BLaER1 treated with 17β-estradiol and CSF1 and Interleukin-3, amounts not matched to agents 10 nM and 100 nM (cell line): ENCODE measurements around the gene ZNF688.

Source experiments
- H3K27ac ChIP-seq, 11 experiments: shearing (Covaris generic); formaldehyde crosslinking; 2 replicates each; pipeline ENCODE4 v1.8.1; 2022
- H3K27me3 ChIP-seq, 11 experiments: shearing (Covaris generic); formaldehyde crosslinking; 2 replicates each; pipeline ENCODE4 v1.8.1; 2022
- H3K36me3 ChIP-seq, 11 experiments: shearing (Covaris generic); formaldehyde crosslinking; 2 replicates each; pipeline ENCODE4 v1.8.1; 2022
- H3K4me1 ChIP-seq, 10 experiments: shearing (Covaris generic); formaldehyde crosslinking; 2 replicates each; pipeline ENCODE4 v1.8.1; 2022
- H3K4me2 ChIP-seq, 11 experiments: shearing (Covaris generic); formaldehyde crosslinking; 2 replicates each; pipeline ENCODE4 v1.8.1; 2022
- H3K4me3 ChIP-seq, 10 experiments: shearing (Covaris generic); formaldehyde crosslinking; 2 replicates each; pipeline ENCODE4 v1.8.1; 2022
- H3K9ac ChIP-seq, 11 experiments: shearing (Covaris generic); formaldehyde crosslinking; 2 replicates each; pipeline ENCODE4 v1.8.1; 2022
- H3K9me3 ChIP-seq, 11 experiments: shearing (Covaris generic); formaldehyde crosslinking; replicated peaks in 1 of 11; 2 replicates each; pipeline ENCODE4 v1.8.1; 2022
- H4K20me1 ChIP-seq, 11 experiments: shearing (Covaris generic); formaldehyde crosslinking; 2 replicates each; pipeline ENCODE4 v1.8.1; 2022
- Cebpa-rat ChIP-seq, 11 experiments: shearing (Covaris generic); IDR thresholded peaks; 2 replicates each; pipeline ENCODE4 v1.8.1; 2022

ZNF688 gene

GRCh38 chr16:30535106-30535776, 36.3 kb downstream of the ZNF688 start:
- Histone ChIP-seq H3K36me3 (peaks cover 20 to 34% (median 27%) of the 10 kb centered on the region in 11 experiments), H3K9ac (peak overlapping the region; percentile 84 to 97 (median 92)), H3K4me2 (peak overlapping the region; percentile 83 to 97 (median 93)), H4K20me1 (no peaks in the 10 kb centered on the region), H3K4me3 (peak overlapping the region; percentile 65 to 89 (median 75)), H3K27me3 (no peaks in the 10 kb centered on the region), H3K9me3 (no peaks in the 10 kb centered on the region), H3K27ac (peak overlapping the region; percentile 88 to 97 (median 93)), H3K4me1 (peaks cover 31 to 54% (median 47%) of the 10 kb centered on the region in 10 experiments)
- TF ChIP-seq Cebpa-rat (IDR thresholded peaks at IDR 0.05): no peak

- Histone ChIP-seq H3K36me3 (peaks cover 20 to 34% (median 27%) of the 10 kb centered on the region in 11 experiments), H3K9ac (peak within 1 kb of the TSS; percentile 84 to 97 (median 92)), H3K27me3 (no peaks in the 10 kb centered on the region), H3K4me1 (peaks cover 31 to 61% (median 53%) of the 10 kb centered on the region in 10 experiments), H3K4me2 (peak within 1 kb of the TSS; percentile 83 to 97 (median 93)), H3K27ac (peak within 1 kb of the TSS; percentile 88 to 97 (median 93)), H3K4me3 (peak within 1 kb of the TSS; percentile 65 to 89 (median 75)), H3K9me3 (no peaks in the 10 kb centered on the region), H4K20me1 (no peaks in the 10 kb centered on the region)
- TF ChIP-seq Cebpa-rat (IDR thresholded peaks at IDR 0.05): no peak
Measured at GRCh38 chr16:30534368-30535105, 37.0 kb downstream of the ZNF688 start, which contains the start of gene ZNF747. TSS of gene ZNF747 (minus strand) at chr16:30534858. CDS start at chr16:30534679, 179 bp downstream.

GRCh38 chr16:30533748-30534367, 37.7 kb downstream of the ZNF688 start:
- H3K4me2 ChIP-seq: peak overlapping the region; percentile 83 to 97 (median 93)
- H3K36me3 ChIP-seq: peaks cover 20 to 30% (median 27%) of the 10 kb centered on the region in 11 experiments
- no peaks in the 10 kb centered on the region for H4K20me1 ChIP-seq
- peaks cover 37 to 68% (median 55%) of the 10 kb centered on the region in 10 experiments for H3K4me1 ChIP-seq
- H3K27me3 ChIP-seq: no peaks in the 10 kb centered on the region
- peak overlapping the region; percentile 84 to 97 (median 92) for H3K9ac ChIP-seq
- H3K9me3 ChIP-seq: no peaks in the 10 kb centered on the region
- no peak for TF ChIP-seq Cebpa-rat (IDR thresholded peaks at IDR 0.05)
- H3K4me3 ChIP-seq: peak overlapping the region; percentile 65 to 89 (median 75)
- peak overlapping the region; percentile 88 to 97 (median 93) for H3K27ac ChIP-seq

- Histone ChIP-seq H3K4me3 (peak overlapping the region in 6 of 10 experiments; percentile 65 to 89 (median 77); a peak in 7 of 20 replicates), H4K20me1 (no peaks in the 10 kb centered on the region), H3K36me3 (peaks cover 20 to 30% (median 27%) of the 10 kb centered on the region in 11 experiments), H3K27ac (peak overlapping the region in 1 of 11 experiments; percentile 23; a peak in 2 of 22 replicates), H3K27me3 (no peaks in the 10 kb centered on the region), H3K4me2 (peak overlapping the region; percentile 83 to 97 (median 93); a peak in 20 of 22 replicates), H3K9me3 (no peaks in the 10 kb centered on the region), H3K4me1 (peaks cover 45 to 75% (median 61%) of the 10 kb centered on the region in 10 experiments), H3K9ac (peak overlapping the region in 6 of 11 experiments; percentile 8 to 97 (median 92); a peak in 10 of 22 replicates)
- TF ChIP-seq Cebpa-rat (IDR thresholded peaks at IDR 0.05): no peak
Measured at GRCh38 chr16:30533146-30533522, 38.4 kb downstream of the ZNF688 start.

- H4K20me1 ChIP-seq: no peaks in the 10 kb centered on the region
- no peaks in the 10 kb centered on the region for H3K27me3 ChIP-seq
- H3K36me3 ChIP-seq: peaks cover 20 to 30% (median 27%) of the 10 kb centered on the region in 11 experiments
- peak overlapping the region in 5 of 11 experiments; percentile 3 to 97 (median 20); a peak in 5 of 22 replicates for H3K9ac ChIP-seq
- peak overlapping the region in 9 of 11 experiments; percentile 83 to 96 (median 93); a peak in 11 of 22 replicates for H3K4me2 ChIP-seq
- no peak overlapping the region for H3K4me3 ChIP-seq
- H3K4me1 ChIP-seq: peaks cover 51 to 81% (median 68%) of the 10 kb centered on the region in 10 experiments
- TF ChIP-seq Cebpa-rat (IDR thresholded peaks at IDR 0.05): no peak
- peak overlapping the region in 1 of 11 experiments; percentile 23; a peak in 1 of 22 replicates for H3K27ac ChIP-seq
- H3K9me3 ChIP-seq: no peaks in the 10 kb centered on the region
Measured at GRCh38 chr16:30532285-30533145, 39.0 kb downstream of the ZNF688 start.

GRCh38 chr16:30530163-30531037, 41.1 kb downstream of the ZNF688 start:
- no peak overlapping the region for H3K4me3 ChIP-seq

More at GRCh38 chr16:30530163-30531037, 41.1 kb downstream of the ZNF688 start:
- TF ChIP-seq Cebpa-rat (IDR thresholded peaks at IDR 0.05): no peak
- no peaks in the 10 kb centered on the region for H3K9me3 ChIP-seq
- H3K36me3 ChIP-seq: peaks cover 20 to 33% (median 27%) of the 10 kb centered on the region in 11 experiments
- peak overlapping the region in 4 of 11 experiments; percentile 5 to 96 (median 92); a peak in 6 of 22 replicates for H3K4me2 ChIP-seq
- no peaks in the 10 kb centered on the region for H3K27me3 ChIP-seq
- H4K20me1 ChIP-seq: peaks cover 0 to 2% (median 0%) of the 10 kb centered on the region in 11 experiments; a peak in 3 of 22 replicates
- H3K4me1 ChIP-seq: peaks cover 43 to 71% (median 58%) of the 10 kb centered on the region in 10 experiments
- 0 out of 22 replicates have a peak overlapping the region, but pooled peaks of 1 of the 11 experiments have one; percentile 2 for H3K27ac ChIP-seq
- peak overlapping the region in 6 of 11 experiments; percentile 0 to 38 (median 21); a peak in 5 of 22 replicates for H3K9ac ChIP-seq
